GM19328 (cell line): Measurements from ENCODE around the gene SHISAL1.
"Not testable (repeated sequence)": the region's sequence is repeated elsewhere in the genome, so short reads cannot be mapped to it uniquely, and the experiment has no call there.

Experiments used
- ATAC-seq: cut with Tn5 transposase; IDR thresholded peaks from one replicate; pipeline ENCODE4 v1.9.1; 2021; ENCODE audit warnings: mild to moderate bottlenecking, moderate library complexity; ENCODE audit not compliant: unreplicated experiment

SHISAL1 gene

DNA sequence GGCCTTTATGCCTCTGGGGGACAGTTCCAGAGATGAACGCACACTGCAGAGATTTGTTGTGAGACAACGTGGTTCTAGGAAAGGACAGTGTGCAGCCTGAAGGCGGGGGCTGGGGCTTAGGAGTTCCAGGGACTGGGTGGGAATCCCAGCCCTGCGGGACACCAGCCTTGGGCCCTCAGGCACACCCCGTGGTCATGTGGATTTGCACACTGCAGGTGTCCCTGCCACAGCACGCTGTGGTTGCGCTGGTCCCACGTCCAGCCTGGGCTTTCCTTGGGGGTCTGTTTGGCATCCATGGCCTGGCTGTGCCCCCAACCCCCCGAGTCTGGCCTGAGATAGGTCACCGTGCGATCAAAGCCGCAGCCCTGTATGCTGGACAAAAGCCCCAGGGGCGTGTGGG is 7.3 kb downstream of the SHISAL1 start:
- no peak for ATAC-seq

DNA sequence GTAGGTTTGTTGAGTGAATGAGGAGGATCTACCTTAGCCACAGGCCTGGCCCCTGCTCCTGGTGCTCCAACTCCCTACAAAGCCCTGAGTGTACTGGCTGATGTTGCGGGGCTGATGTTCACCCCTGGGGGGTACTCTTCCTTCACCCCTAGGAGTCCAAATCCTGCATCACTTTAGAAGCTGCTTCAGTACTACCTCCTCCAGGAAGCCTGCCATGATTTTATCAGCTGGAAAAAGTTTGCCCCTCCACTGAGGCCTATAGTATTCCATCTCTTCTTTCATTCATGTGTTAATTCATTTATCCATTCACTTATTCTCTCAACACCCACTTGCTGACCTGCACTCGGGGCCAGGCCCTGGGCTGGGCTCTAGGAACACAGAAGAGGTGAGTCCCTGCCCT is 7.8 kb downstream of the SHISAL1 start:
- no peak for ATAC-seq

- no peak for ATAC-seq
Measured at GRCh38 chr22:44304354-44304753, 8.4 kb downstream of the SHISAL1 start.

DNA sequence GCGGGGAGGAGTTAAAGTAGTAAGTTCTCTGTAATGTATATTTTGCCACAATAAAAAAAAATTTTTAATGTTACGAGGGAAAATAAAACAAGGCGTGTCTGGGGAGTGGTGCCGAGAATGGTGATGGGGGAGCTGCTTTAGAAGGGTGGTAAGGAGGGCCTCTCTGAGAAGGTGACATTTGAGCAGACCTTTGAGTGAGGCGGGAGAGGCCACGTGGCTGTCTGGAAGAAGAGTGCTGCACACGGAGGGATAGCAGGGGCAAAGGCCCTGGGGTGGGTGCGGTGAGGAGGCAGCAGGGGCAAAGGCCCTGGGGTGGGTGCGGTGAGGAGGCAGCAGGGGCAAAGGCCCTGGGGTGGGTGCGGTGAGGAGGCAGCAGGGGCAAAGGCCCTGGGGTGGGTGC is 10.4 kb downstream of the SHISAL1 start:
- ATAC-seq = not testable (repeated sequence)

DNA sequence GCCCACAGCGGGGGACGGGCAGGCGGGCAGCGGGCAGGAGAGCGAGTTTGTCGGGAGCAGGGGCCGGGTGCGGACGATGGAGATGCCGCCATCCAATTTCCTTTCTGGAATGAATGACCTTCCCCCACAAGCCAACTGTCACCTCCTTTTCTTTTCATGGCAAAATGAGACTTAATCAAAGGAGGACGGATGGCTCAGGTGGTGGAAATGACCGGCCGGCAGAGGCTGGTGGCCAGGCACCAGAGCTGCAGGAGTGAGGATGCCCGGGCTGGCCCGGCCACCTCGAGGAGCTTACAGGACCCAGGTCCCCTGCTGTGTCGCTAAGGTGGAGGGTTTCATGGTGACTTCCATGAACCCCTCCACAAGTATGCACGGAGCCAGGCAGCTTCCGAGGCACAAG is 11.7 kb downstream of the SHISAL1 start:
- no peak for ATAC-seq

- no peak for ATAC-seq
Measured at GRCh38 chr22:44299124-44299523, 13.6 kb downstream of the SHISAL1 start.

GRCh38 chr22:44298406-44299091 is 14.2 kb downstream of the SHISAL1 start:
- no peak for ATAC-seq

- ATAC-seq = no peak
Measured at GRCh38 chr22:44297470-44298061, 15.2 kb downstream of the SHISAL1 start.

GRCh38 chr22:44295406-44295805 is 17.3 kb downstream of the SHISAL1 start:
- ATAC-seq = no peak

GRCh38 chr22:44293876-44294275 is 18.9 kb downstream of the SHISAL1 start:
- no peak for ATAC-seq

- no peak for ATAC-seq
Measured at GRCh38 chr22:44293034-44293433, 19.7 kb downstream of the SHISAL1 start.

DNA sequence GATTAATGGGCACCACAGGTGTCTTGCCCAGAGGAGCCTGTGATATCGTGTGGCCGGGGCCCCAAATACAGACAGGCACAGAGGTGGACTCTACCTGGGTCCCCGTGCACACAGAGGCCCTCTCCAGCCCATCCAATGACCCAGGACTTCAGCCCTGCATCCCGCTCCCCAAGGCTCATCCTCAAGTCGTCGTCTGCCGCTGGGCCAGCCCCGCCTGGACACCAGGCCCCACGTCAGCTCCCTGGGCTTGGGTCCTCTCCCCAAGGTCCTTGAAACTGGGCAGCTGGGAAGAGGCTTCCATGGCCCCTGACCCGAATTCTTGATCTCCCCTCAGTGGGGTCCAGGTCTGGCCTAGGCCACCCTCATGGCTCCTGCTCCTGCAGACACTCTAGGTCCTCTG is 20.2 kb downstream of the SHISAL1 start:
- ATAC-seq = no peak

DNA sequence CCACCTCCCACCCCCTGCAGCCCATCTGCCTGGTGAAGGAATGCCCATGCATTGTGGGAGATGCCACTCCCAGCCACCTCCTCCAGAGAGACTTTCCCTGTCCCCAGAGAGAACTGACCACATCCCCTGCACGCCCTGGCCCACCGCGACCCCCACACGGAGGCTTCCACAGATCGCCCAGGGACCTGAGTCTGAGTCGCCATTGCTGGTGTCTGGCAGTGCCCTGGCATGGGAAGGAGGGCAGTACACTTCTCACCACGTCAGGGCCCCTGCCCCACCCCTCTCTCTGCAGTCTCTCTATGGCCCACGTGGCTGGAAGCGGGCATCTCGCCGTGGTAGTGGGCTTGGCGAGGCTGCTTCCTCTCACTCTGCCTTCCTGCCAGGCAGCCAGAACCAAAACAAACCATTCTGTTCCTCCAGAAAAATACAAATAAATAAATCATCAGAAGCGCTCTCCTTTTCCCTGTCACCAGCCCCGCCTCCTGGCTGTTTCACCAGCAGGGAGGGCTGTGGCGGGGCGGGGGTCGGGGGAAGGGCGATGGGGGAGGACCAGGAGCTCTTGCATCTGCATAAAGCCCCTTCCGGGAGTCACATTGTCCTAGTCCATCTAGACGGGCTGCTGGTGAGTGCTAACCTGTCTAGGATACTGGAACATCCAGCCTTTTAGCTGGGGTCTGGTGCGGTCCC is 20.9 kb downstream of the SHISAL1 start:
- no peak for ATAC-seq

- ATAC-seq = no peak
Measured at GRCh38 chr22:44291265-44291664, 21.5 kb downstream of the SHISAL1 start.

GRCh38 chr22:44289414-44290171 is 23.2 kb downstream of the SHISAL1 start:
- no peak for ATAC-seq

GRCh38 chr22:44288913-44289312 is 23.8 kb downstream of the SHISAL1 start:
- no peak for ATAC-seq

- no peak for ATAC-seq
Measured at GRCh38 chr22:44287741-44288140, 25.0 kb downstream of the SHISAL1 start.

- no peak for ATAC-seq
Measured at GRCh38 chr22:44287121-44287693, 25.5 kb downstream of the SHISAL1 start.

- ATAC-seq = no peak
Measured at GRCh38 chr22:44286646-44287045, 26.1 kb downstream of the SHISAL1 start.

GRCh38 chr22:44284711-44285110 is 28.0 kb downstream of the SHISAL1 start:
- no peak for ATAC-seq
